HG02610 (cell line): Measurements from ENCODE around the gene PPARA.

Experiments used
- ATAC-seq: cut with Tn5 transposase; IDR thresholded peaks from one replicate; pipeline ENCODE4 v1.9.1; 2021; ENCODE audit warnings: mild to moderate bottlenecking, moderate library complexity; ENCODE audit not compliant: unreplicated experiment

PPARA gene

GRCh38 chr22:46202897-46203600, 52.7 kb downstream of the PPARA start:
- ATAC-seq, result no peak

- ATAC-seq, result no peak
Measured at GRCh38 chr22:46203601-46203980, 53.3 kb downstream of the PPARA start.

DNA sequence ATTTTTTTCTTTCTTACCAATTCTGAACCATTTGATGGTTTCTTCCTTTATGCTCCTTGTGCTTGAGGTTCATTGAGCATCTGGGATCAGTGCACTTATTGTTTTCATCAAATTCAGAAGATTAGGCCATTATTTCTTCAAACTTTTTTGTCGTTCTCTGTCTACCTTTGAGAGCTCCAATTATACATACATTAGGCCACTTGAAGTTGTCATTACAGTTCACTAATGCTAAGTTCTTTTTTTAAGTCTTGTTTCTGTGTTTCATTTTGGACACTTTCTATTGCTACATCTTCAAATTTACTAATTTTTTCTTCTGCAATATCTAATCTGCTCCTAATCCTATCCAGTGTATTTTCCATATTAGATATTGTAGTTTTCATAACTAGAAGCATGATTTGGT, 58.9 kb downstream of the PPARA start:
- ATAC-seq, result no peak

GRCh38 chr22:46212195-46212594, 61.9 kb downstream of the PPARA start:
- no peak for ATAC-seq

DNA sequence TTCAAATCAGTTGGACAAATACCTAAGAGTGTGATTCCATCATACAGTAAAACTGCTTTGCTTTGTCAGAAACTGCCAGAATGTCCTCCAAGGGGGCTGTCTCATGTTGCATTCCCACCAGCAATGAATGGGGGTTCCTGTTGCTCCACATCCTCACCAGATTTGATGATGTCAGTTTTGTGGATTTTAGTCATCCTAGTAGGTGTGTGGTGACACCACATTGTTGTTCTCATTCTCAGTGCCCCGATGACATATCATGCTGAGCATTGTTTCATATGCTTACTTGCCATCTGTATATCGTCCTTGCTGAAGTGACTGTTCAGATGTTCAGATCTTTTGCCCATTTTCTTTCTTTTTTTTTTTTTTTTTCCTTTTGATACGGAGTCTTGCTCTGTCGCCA, 62.7 kb downstream of the PPARA start:
- no peak for ATAC-seq

DNA sequence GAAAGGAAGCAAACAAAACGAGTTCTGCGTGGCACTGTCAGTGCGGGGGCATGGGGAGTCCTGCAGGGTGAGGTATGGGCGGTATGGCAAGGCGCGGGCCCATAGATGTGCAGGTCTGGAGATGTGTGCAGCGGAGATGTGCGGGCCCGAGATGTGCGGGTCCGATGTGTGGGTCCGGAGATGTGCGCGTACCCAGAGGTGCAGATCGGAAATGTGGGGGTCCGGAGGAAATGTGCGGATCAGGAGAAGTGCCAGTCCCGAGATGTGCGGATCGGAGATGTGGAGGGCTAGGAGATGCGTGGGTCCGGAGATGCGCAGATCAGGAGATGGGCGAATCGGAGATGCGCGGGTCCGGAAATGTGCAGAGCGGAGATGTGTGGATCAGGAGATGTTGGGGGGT, 63.8 kb downstream of the PPARA start:
- ATAC-seq, result no peak

- no peak for ATAC-seq
Measured at GRCh38 chr22:46214616-46215015, 64.3 kb downstream of the PPARA start.

DNA sequence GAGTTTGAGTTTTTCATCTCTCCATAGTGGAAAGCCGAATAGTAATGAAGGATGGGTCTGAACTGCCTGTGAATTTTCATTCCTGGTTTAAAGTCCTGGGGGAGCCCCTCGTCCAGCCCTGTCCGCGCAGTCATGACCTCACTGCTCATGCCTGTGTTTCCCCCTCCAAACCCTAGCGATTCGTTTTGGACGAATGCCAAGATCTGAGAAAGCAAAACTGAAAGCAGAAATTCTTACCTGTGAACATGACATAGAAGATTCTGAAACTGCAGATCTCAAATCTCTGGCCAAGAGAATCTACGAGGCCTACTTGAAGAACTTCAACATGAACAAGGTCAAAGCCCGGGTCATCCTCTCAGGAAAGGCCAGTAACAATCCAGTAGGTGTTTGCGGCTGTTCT, 69.3 kb downstream of the PPARA start:
- ATAC-seq, result no peak

DNA sequence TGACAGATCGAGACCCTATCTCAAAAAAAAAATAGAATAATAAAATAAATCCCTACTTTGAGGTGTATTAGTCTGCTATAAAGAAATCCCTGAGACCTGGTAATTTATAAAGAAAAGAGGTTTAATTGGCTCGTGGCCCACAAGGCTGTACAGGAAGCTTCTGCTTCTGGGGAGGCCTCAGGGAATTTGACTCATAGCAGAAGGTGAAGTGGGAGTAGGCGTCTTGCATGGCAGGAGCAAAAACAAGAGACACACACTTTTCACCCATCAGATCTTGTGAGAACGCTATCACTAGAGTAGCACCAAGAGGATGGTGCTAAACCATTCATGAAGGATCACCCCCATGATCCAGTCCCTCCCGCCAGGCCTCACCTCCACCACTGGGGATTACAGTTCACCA, 70.6 kb downstream of the PPARA start:
- ATAC-seq, result no peak

DNA sequence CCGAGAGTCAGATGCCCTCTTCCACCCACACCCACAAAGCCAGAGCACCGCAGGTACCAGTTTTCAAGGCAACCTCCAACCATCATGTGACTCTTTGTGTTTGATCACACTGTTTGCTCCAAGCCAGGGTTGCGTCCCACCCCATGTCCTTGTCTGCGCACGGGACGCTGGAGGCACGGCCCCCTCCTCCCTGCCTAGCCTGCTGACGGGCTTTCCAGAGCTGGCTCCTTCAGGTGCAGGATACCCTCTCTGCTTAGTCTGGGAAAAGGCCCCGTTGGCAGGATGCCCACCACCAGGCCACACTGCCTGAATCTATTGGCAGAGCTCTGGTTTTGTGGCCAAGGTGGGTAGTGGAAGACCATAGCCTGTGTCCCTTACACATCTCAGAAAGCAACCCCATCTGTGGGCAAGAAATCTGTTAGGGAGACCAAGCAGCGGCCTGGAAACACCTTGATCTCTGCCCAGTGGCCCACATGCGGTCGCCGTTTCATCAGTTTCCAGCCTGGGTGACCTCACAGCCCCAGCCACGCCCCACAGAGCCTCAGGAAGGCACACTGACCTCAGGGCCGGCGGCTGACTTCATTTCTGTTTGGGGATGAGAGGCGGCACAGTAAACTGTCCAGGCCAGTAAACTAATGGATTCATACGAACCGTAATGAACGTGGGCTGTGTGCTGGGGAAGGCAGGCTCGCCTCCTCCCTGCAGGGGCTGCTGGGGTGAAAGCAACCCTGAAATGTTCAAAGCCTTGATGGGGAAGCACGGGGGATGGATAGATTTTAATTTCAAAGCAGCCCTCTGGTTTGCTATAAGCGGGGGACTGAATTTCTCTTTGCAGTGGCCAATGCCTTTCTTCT, 73.9 kb downstream of the PPARA start:
- ATAC-seq, result no peak

GRCh38 chr22:46224898-46225290, 74.6 kb downstream of the PPARA start:
- no peak for ATAC-seq

GRCh38 chr22:46225631-46226030, 75.3 kb downstream of the PPARA start:
- ATAC-seq, result no peak

DNA sequence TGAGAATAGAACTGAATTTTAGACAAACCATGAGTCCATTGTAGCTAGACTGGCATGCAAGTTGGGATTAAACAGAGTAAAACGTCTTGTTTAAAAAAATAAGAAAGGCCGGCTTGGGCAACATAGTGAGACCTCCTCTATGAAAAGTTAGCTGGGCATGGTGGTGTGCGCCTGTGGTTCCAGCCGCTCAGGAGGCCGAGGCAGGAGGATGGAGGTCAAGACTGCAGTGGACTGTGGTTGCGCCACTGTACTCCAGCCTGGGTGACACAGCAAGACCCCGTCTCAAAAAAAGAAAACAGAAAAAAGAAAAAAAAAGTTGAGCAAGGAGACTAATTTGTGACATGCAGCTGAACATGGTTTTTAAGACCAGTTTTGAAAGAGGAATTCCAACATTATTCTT, 76.3 kb downstream of the PPARA start:
- ATAC-seq, result no peak

DNA sequence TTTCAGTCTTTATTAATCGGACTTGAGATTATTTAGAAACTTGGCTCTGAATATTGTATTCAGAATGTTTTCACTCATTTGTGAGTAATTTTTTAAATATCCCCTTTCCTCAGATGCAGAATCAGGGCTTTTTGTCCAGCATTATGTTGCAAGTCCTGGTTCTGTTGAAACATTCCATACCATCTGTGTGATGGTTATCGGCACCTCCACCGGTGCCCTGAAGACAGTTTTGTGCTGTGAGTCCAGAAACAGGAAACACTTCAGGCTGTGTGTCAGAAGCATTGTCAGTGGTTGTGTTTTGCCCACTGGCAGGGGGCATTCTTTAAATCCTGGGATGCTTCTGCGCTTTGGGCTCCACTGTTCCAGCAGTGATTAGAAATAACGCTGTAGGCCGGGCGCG, 79.4 kb downstream of the PPARA start:
- no peak for ATAC-seq

DNA sequence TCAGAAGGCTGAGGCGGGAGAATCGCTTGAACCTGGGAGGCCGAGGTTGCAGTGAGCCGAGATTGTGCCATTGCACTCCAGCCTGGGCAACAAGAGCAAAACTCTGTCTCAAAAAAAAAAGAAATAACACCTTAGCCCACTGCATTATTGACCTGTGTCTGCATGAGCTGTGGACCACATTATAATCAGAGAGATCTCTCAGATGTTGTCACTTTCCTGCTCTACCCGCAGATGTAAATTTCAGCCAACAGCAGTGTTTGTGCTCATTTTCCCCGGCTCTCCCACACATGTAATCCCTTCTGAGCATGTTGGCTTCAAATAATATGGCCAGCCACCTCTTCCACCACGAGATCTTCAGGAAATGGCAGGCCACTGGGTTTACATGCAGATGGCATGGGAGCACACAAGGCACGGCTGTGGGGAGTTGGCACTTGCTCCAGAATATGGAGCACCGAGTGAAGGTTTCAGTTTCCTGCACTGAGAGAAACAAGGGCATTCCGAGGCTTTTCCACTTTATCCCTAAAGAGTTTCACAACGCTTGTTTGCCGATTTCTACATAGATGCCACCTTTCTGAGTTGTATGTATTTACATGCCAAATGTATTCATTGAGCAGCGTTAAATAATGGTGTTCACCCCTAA, 80.1 kb downstream of the PPARA start:
- ATAC-seq, result no peak

- no peak for ATAC-seq
Measured at GRCh38 chr22:46233231-46233630, 82.9 kb downstream of the PPARA start.

DNA sequence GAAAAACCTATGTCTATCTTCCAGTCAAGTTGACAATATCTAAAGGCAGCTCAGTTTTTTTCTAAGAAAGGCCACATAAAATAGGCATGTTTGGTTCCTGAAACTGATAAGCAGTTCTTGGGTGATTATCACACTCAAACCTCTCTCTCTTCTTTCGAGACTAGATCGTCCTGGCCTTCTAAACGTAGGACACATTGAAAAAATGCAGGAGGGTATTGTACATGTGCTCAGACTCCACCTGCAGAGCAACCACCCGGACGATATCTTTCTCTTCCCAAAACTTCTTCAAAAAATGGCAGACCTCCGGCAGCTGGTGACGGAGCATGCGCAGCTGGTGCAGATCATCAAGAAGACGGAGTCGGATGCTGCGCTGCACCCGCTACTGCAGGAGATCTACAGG, 84.6 kb downstream of the PPARA start:
- ATAC-seq, result no peak

DNA sequence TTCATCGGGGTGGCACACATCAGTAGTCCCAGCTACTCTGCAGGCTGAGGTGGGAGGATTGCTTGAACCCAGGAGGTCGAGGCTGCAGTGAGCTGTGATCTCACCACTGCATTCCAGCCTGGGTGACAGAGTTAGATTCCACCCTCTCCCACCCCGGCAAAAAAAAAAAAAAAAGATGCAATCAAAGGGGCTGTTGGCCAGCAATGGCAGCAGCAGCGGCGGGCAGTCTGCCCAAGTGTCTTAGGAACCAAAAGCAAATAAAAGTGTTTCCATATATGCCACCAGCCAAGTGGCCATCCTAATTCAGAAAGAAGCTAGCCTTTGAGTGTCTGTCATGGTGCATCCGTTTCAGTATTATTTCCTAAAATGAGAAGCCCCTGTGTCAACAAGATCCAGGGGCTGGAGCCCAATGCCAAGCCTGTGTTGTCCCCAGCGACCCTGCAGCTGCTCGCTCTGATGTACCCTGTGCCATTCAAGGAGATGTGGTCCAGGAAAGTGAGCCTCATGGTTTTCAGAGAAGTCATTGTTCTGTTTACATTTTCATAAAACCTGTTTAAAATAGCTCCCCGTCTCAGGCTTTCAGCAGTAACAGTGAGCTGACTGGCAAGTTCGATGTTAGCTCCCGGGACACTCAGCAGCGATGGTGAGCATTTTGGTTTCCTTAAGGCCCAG, 87.3 kb downstream of the PPARA start:
- ATAC-seq, result no peak

GRCh38 chr22:46238541-46238940, 88.2 kb downstream of the PPARA start:
- no peak for ATAC-seq

DNA sequence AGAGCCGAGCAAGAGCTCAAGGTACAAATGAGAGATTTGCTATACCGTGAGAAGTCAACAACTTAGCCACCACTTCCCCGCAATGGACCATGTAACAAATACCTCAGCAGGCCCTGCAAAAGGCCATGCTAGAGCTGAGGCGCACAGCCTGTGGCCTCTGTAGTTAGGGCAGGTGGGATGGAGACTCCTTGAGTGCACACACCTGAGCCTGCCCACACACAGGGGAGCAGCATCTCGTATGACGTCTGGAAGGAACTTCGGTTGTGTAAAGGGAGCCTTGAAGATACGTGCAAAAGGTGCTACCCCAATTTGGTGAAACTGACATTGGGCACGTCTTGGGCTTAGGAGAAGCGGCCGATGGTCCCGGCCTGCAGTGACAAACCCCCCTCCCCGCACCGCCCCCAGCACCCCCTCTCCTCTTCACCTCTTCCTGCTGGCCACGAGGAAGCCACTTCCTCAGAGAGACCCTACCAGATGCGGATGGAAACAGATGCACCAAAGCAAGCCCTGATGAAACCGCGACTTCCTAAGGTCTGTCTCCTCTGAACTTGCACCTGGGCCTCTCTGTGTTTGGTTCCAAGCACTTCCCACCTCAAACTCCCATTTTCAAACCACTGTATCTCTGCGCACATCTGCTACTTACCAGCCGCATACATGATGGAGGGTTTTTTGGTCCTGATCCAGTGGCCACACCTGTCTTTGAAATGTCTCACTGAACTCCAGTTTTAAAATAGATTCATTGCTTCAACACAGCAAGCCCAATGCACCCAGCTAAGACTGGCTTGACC, 89.1 kb downstream of the PPARA start:
- ATAC-seq, result no peak

DNA sequence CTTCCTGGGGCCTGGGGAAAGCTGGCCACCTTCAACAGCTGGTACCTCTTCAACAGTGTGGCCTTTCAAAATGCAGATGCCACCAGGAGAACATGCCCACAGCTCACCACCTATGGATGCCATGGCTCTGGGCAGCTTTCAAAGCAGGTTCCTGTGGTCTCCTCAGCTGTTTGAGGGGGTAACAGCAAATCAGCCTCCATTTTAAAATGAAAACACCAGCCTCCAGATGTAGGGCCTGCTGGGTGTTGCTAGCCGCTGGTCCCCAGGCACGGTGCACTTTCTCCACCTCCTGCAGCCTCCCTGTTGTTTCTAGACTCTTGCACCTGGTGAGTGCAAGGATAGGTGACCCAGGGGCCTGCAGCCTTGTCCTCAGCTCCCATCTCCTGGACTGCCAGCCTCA, 89.7 kb downstream of the PPARA start:
- no peak for ATAC-seq
